GM06990 (cell line): ENCODE results near the gene UQCC2.

Experiments
- DNase-seq: peaks from one replicate; pipeline ENCODE4 v3.0.0-alpha.2; 2011; ENCODE audit not compliant: insufficient read length; ENCODE audit errors: extremely low read depth
- H3K27me3 ChIP-seq: replicated peaks from 2 replicates; pipeline ENCODE4 v1.6.0; 2011; ENCODE audit warnings: low read length; ENCODE audit not compliant: control insufficient read depth, insufficient read depth
- H3K36me3 ChIP-seq: 2 replicates; pipeline ENCODE4 v1.5.1; 2011; ENCODE audit warnings: low read length; ENCODE audit not compliant: control insufficient read depth, insufficient read depth
- H3K4me3 ChIP-seq: replicated peaks from 2 replicates; pipeline ENCODE4 v1.5.1; 2011; ENCODE audit warnings: low read depth, mild to moderate bottlenecking, control low read depth, low read length
- TF ChIP-seq, protein P1 (sequence below): IDR thresholded peaks from 2 replicates; pipeline ENCODE4 v1.5.1; 2011; ENCODE audit warnings: low read length, control low read depth, mild to moderate bottlenecking, inconsistent platforms; ENCODE audit not compliant: insufficient read depth, poor library complexity, severe bottlenecking

Gene UQCC2

DNA sequence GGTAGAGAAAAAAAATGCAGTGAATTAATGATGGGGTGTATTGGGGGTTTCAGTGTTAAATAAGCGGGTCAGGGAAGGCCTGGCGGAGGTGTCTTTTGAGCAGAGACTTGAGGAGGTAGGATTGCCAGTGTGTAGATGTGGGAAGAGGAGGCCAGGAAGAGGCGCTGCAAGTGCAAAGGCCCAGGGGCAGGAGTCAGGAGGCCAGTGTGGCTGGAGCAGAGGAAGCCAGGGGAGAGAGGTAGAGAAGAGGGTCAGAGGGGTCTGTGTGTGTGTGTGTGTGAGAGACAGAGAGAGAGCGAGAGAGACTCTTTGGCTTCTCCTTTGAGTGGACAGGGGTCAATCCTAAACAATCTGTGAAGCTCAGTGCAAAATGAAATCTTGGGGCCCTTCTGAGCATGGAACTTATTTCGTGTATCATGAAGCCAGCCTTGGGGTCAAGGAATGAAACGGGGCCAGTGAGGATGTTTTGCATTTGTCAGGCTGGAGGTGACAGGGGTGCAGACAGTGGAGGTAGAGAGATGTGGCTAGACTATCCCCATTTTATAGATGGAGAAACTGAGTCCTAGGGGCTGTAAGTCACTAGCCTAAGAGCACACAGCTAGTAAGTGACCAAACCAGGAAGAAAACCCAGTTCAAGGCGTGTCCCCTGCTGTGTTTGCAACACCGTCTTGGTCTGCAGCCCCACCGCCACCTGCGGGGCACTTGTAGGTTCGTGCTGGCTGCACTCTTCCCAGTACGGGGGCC, 44.9 kb upstream of the UQCC2 start:
- Histone ChIP-seq H3K4me3 (no peak overlapping the region), H3K27me3 (peaks cover 2% of the 10 kb centered on the region), H3K36me3 (no peaks in the 10 kb centered on the region)
- TF ChIP-seq, protein P1, sequence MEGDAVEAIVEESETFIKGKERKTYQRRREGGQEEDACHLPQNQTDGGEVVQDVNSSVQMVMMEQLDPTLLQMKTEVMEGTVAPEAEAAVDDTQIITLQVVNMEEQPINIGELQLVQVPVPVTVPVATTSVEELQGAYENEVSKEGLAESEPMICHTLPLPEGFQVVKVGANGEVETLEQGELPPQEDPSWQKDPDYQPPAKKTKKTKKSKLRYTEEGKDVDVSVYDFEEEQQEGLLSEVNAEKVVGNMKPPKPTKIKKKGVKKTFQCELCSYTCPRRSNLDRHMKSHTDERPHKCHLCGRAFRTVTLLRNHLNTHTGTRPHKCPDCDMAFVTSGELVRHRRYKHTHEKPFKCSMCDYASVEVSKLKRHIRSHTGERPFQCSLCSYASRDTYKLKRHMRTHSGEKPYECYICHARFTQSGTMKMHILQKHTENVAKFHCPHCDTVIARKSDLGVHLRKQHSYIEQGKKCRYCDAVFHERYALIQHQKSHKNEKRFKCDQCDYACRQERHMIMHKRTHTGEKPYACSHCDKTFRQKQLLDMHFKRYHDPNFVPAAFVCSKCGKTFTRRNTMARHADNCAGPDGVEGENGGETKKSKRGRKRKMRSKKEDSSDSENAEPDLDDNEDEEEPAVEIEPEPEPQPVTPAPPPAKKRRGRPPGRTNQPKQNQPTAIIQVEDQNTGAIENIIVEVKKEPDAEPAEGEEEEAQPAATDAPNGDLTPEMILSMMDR, result no peak
- no peak for DNase-seq

DNA sequence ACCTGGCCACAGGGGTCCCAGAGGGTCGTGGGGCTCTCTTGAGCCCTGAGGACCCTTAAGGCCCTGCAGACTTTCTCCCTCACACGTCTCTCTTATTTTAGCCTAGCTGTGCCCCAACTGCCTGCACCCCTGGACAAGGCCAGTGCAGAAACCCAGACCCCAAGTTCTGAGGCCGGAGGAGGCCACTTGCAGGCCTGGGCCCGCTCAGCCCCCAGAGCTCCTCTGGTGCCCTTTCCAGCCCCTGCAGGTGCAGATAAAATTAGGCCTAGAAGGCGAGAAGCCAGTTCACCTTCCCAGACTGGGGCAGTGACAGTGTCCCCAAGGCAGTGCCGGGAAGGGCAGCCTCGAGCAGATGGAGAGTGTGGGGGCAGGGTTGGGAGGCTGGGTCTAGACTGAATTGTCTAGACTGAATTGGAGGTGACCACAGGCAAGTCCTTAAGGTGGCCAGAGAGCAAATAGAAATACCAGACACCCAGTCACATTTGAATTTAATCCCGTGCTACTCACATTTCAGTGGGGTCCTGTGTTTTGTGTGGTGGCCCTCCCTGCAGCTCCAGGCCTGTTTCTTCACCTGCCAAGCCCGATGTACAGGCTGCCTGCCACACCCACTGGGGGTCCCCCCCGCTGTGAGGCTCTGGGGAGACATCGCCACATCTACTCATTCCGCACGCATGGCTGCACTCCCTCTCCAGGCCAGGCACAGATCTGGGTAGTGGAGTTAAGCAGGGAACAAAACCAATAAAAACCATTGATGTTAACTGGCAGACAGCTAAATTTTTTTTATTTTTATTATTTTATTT, 43.8 kb upstream of the UQCC2 start:
- Histone ChIP-seq H3K36me3 (no peaks in the 10 kb centered on the region), H3K27me3 (peaks cover 2% of the 10 kb centered on the region), H3K4me3 (no peak overlapping the region)
- TF ChIP-seq, protein P1, result no peak
- DNase-seq, result no peak

DNA sequence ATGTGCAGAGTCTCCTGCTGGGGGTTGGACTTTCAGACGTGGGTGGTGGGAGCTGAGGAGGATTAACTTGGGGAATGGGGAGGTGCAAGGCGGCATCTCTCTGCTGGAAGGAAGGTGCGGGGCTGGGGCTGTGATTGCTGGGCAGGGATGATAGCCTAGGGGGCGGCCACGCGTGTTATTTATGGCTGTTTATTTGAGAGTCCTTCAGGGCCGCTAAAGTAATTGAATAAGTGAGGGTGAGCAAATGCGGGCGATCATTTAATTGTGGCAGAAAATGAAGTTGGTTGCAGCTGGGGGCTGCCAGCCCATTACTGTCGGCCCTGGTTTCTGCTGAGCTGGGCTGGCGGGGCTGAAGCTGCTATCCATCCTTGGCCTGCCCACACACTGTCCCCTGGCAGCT, 42.7 kb upstream of the UQCC2 start:
- peaks cover 2% of the 10 kb centered on the region for H3K27me3 ChIP-seq
- no peak for DNase-seq
- H3K4me3 ChIP-seq, result no peak overlapping the region
- TF ChIP-seq, protein P1, result no peak
- no peaks in the 10 kb centered on the region for H3K36me3 ChIP-seq

DNA sequence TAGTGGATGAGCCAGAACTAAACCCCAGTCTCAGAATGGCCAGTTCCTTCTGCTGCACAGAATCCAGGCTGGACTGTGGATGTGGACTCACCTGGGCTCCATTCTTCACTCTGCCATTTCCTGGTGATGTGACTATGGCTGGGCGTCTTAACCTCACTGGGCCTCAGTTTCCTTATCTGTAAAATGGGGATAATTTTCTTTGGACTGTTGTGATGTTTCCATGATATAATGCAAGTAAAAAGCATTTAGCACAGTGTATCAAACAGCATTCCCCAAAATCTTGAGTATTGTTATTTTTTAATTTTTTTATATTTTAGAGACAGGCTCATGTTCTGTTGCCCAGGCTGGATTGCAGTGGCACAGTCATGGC, 41.1 kb upstream of the UQCC2 start:
- peaks cover 2% of the 10 kb centered on the region for H3K27me3 ChIP-seq
- no peak for DNase-seq
- TF ChIP-seq, protein P1, result no peak
- H3K4me3 ChIP-seq, result no peak overlapping the region
- no peaks in the 10 kb centered on the region for H3K36me3 ChIP-seq

DNA sequence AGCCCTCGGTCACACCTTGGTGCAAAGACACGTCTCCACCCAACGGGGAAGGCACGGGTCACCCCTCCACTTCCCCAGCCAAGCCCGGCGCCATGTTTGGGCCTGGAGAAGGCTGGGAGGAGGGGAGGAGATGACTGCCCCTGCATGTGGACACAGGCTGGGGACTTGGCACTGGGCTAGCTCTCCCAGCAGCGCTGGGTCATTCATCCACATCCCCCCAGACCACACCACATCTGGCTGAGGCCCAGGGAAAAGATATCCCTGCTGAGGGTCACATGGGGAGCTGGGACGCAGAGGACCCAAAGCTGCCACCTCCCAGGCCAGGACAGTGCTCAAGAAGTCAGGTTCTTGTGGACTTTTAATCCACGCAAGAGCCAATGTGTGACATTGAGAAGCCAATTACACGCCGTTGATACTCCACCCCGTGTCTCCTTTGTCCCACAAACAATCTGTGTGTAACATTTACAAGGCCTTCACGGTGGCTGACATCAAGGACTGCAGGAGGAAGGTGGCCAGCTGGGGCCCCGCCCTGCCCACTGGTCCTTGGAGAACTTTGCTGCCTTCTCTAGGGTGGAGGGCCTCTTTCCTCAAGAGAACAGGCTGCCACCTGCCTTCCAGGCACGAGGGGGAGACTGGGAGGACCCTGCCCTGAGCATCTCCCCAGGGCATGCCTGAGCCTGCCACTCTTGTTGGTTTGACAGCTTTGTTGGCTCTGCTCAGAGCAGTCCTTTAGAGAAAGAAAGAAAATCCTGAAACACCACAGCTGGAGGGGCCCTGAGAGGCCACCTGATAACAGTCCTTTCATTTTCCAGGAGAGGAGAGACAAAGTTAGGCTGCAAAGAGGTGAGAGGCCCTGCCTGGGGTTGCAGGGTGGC, 40.5 kb upstream of the UQCC2 start:
- no peak for DNase-seq
- Histone ChIP-seq H3K27me3 (peaks cover 2% of the 10 kb centered on the region), H3K4me3 (no peak overlapping the region), H3K36me3 (no peaks in the 10 kb centered on the region)
- TF ChIP-seq, protein P1, result no peak
